Measurements from ENCODE around the gene CAVIN2.

- no peak for TF ChIP-seq POLR2A (IDR thresholded peaks at IDR 0.05)
- TF ChIP-seq CTCF (IDR thresholded peaks at IDR 0.05): no peak
Observed at GRCh38 chr2:191840921-191841320, 6.0 kb downstream of the CAVIN2 start.
